Ovary (tissue), 3 donors: ENCODE data around the gene VAV2.

Experiments
- CTCF ChIP-seq, 3 donors: fragments of 450-650 bp in 2 of 3; fragments of 200-600 bp in 1 of 3; IDR thresholded peaks; one replicate each; pipeline versions ENCODE4 v1.5.1 to v1.8.0; 2016 to 2022; ENCODE audit warnings: antibody characterized with exemption in 3 of 3, mild to moderate bottlenecking in 1 of 3
- POLR2A ChIP-seq: fragments of 450-650 bp; IDR thresholded peaks from one replicate; pipeline ENCODE4 v1.6.1; 2017; ENCODE audit warnings: antibody characterized with exemption, mild to moderate bottlenecking, moderate library complexity
- donor health status: DM: no; HTN: no; CAD: no.

DNA sequence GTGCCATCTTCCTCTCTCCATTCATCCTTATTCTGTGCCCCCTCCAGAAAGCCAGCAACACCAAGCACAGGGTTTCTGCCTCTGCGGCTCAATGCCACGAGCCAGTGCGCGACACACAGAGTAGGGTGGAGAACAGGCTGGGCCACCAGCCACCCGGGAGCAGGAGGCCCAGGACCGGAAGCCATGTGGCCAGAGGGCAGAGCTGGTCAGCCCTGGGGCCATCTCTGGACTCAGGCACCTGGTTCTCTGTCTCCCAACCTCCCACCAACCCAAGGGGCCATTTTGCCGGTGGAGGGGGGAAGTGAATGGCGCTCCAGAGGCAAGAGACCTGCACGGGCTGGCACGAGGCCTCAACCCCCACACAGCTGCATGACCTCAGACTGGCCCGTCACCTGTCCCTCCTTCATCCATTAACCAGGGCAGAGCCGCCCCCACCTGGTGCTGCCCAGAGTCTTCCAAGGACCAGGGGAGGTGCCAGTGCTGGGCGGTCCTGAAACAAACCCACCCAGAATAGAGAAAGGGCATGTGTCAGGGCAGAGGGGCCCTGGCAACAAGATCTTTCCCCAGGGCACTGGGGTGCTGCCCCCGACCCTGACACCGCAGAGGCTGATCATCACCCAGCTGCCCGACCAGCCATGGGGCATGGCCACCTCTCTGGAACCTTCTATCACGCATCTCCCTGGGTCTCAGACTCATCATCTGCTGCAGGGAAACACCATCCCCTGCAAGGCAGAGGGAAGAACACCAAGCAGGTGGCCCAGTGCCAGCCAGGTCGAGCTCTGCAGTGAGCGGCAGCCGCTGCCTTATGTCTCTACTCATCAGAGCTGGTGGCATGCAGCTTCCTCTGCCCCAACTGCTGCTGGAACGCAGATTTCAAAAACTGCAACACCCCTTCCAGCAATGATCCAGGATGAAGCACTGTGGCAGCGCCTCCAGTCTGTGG is 11.9 kb downstream of the VAV2 start:
- TF ChIP-seq CTCF (IDR thresholded peaks at IDR 0.05) = no peak
- no peak for TF ChIP-seq POLR2A
